Ectodermal cell (in vitro differentiated cells): ENCODE measurements around the gene DIABLO.

ENCODE experiments used
- H3K27ac ChIP-seq: 2 replicates; pipeline ENCODE4 v1.7.0; 2013; ENCODE audit warnings: mild to moderate bottlenecking, low read depth, low read length; ENCODE audit not compliant: insufficient read depth, poor library complexity, severe bottlenecking
- H3K27me3 ChIP-seq: 2 replicates; pipeline ENCODE4 v1.7.0; 2013; ENCODE audit warnings: mild to moderate bottlenecking, low read length; ENCODE audit not compliant: insufficient read depth, control insufficient read depth, poor library complexity, severe bottlenecking
- H3K36me3 ChIP-seq: one replicate; pipeline ENCODE4 v1.7.0; 2013; ENCODE audit warnings: low read length; ENCODE audit not compliant: control insufficient read depth, insufficient read depth
- H3K4me1 ChIP-seq: one replicate; pipeline ENCODE4 v1.7.0; 2013; ENCODE audit warnings: low read length; ENCODE audit not compliant: control insufficient read depth, insufficient read depth
- H3K4me3 ChIP-seq: 2 replicates; pipeline ENCODE4 v1.7.0; 2013; ENCODE audit warnings: low read depth, low read length, control low read depth; ENCODE audit not compliant: insufficient read depth
- H3K9me3 ChIP-seq: 2 replicates; pipeline ENCODE4 v1.7.0; 2013; ENCODE audit warnings: mild to moderate bottlenecking, low read length, moderate library complexity; ENCODE audit not compliant: control insufficient read depth
- WGBS, 2 experiments: methylation state at CpG; one replicate each; pipeline ENCODE4 v1.1.7; 2013; ENCODE audit warnings: missing lambda C conversion rate in 2 of 2; 5-methylcytosine and 5-hydroxymethylcytosine counted together

The DIABLO gene

GRCh38 chr12:122172262-122172939 lies 53.5 kb downstream of the DIABLO start:
- no peaks in the 10 kb centered on the region for H3K4me1 ChIP-seq
- no peaks in the 10 kb centered on the region for H3K36me3 ChIP-seq
- no peaks in the 10 kb centered on the region for H3K27me3 ChIP-seq
- WGBS, 2 experiments = 91 to 94% methylated on average over 17 of the region's 17 CpGs
- no peak overlapping the region for H3K27ac ChIP-seq
- H3K4me3 ChIP-seq = no peak overlapping the region
- H3K9me3 ChIP-seq = no peaks in the 10 kb centered on the region

DNA sequence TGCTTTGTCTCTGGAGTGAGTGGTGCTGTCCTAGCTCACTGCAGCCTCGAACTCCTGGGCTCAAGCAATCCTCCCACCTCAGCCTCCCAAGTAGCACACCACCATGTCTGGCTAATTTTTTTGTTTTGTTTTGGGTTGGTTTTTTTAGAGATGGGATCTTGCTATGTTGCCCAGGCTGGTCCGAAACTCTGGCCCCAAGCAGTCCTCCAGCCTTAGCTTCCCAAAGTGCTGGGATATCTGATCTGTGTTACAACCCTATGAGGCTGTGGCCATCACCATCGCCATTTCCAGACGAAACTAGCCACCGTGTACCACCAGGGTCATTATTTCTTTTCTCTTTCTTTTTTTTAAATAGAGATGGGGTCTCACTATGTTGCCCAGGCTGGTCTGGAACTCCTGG lies 54.5 kb downstream of the DIABLO start:
- Histone ChIP-seq H3K4me1 (no peaks in the 10 kb centered on the region), H3K27me3 (no peaks in the 10 kb centered on the region), H3K4me3 (no peak overlapping the region), H3K27ac (no peak overlapping the region), H3K9me3 (no peaks in the 10 kb centered on the region), H3K36me3 (no peaks in the 10 kb centered on the region)
- 87 to 93% methylated on average over 5 of the region's 5 CpGs for WGBS, 2 experiments

DNA sequence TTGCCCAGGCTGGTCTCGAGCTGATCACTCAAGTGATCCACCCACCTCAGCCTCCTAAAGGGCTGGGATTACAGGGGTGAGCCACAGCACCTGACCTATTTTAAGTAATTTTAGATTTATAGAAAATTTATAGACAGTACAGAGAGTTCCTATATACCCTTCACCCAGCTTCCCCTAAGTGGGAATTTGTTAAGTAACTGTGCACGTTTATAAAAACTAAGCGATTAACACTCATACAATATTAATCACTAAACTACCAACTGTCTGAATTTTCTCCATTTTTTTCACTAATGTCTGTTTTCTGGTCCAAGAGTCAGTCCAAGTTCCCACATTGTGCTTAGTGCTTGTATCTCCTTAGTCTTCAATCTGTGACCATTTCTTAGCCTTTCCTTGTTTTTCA lies 57.4 kb downstream of the DIABLO start:
- Histone ChIP-seq H3K27ac (no peak overlapping the region), H3K4me3 (no peak overlapping the region), H3K9me3 (no peaks in the 10 kb centered on the region), H3K4me1 (no peaks in the 10 kb centered on the region), H3K36me3 (no peaks in the 10 kb centered on the region), H3K27me3 (no peaks in the 10 kb centered on the region)
- WGBS, 2 experiments = 91 to 95% methylated on average over 3 of the region's 3 CpGs

DNA sequence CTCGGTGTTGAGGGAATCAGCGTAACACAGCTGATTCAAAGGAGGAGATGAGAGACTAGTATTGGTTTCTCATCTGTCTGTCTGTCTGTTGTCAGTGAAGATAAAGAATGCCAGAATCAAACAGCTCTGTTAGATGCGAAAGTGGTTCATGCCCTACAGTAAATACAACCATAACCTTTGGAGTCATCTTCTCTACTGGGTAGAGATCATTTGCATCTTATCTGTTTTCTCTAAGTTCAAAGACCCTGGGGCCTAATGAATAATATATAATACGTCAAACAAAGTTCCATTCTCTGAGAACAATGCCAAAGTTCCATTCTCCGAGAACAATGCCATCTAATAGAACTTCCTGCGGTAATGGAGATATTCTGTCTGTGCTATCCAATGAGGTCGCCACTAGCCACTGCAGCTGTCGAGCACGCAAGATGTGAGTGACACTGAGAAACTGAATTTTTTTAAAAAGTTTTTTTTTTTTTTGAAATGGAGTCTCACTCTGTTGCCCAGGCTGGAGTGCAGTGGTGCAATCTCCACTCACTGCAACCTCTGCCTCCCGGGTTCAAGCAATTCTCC lies 58.4 kb downstream of the DIABLO start:
- H3K27ac ChIP-seq = no peak overlapping the region
- WGBS, 2 experiments = 88 to 95% methylated on average over 10 of the region's 10 CpGs
- H3K4me1 ChIP-seq = no peaks in the 10 kb centered on the region
- H3K9me3 ChIP-seq = no peaks in the 10 kb centered on the region
- H3K36me3 ChIP-seq = no peaks in the 10 kb centered on the region
- no peak overlapping the region for H3K4me3 ChIP-seq
- H3K27me3 ChIP-seq = no peaks in the 10 kb centered on the region

DNA sequence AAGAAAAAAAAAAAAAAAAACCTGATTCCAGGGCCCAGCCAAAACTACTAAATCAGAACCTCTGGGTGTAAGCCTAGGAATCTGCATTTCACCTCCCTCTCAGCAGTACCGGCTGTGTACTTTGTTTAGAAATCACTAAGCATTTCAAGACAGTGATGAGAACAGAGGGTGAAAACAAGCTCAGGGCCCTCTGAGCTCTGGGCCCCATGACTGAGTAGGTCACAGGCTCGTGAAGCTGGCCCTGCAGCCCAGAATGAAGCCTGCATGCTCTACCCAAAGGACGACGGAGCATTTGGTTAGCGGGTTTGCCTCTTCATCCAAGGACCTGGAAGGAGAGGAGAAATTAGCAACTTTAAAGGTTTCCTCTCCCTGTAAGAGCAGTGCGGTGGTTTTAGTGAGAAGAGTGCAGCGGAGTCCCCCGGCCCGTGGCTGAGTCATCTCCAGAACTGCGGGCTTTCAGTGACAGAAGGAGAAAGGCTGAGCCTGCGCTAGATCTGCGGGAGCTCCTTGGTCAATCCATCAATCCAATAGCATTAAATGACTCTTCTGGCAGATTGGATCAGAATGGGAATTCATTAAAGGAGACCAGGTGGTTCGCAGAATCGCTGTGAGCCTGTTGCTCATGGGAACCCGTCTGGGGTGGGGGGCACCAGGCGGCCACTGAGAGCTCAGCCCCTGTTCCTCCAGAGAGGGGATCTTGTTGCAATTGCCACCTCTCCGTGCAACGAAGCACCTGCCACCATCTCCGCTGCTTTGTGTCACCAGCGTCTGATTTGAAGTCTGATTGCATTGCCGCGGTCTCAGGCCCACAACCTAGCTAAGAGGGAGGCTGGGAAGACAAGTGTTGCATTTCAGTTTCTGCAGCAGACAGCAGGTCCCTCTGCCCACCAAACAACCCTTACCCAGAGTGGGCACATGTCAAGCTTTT lies 59.2 kb downstream of the DIABLO start:
- Histone ChIP-seq H3K9me3 (no peaks in the 10 kb centered on the region), H3K4me3 (no peak overlapping the region), H3K4me1 (no peaks in the 10 kb centered on the region), H3K27me3 (no peaks in the 10 kb centered on the region), H3K36me3 (no peaks in the 10 kb centered on the region), H3K27ac (no peak overlapping the region)
- WGBS, 2 experiments = 82 to 84% methylated on average over 22 of the region's 22 CpGs

DNA sequence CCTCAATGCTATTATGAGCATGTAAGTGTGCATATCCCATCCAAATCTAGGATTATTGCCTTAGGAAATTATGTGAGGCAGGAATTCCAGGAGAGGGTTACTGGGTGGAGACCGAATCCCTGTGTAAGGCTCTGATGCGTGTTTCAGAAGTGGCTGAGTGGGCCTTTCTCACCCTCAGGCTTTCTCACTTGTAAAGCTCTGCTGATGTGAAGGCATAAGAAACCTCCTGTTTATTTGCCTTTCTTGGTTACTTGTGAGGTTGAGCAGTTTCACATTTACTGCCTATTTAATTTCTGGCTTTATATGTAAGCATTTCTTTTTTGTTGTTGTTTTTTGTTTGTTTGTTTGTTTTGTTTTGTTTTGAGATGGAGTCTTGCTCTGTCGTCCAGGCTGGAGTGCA lies 62.9 kb downstream of the DIABLO start:
- Histone ChIP-seq H3K36me3 (no peaks in the 10 kb centered on the region), H3K27ac (no peak overlapping the region), H3K4me3 (no peak overlapping the region), H3K4me1 (no peaks in the 10 kb centered on the region), H3K9me3 (no peaks in the 10 kb centered on the region), H3K27me3 (no peaks in the 10 kb centered on the region)
- 93% methylated on average over 3 of the region's 3 CpGs for WGBS, 2 experiments

- WGBS, 2 experiments = 94 to 97% methylated on average over 7 of the region's 8 CpGs
- no peaks in the 10 kb centered on the region for H3K36me3 ChIP-seq
- no peaks in the 10 kb centered on the region for H3K9me3 ChIP-seq
These were observed 64.2 kb downstream of the DIABLO start for GRCh38 chr12:122161682-122162081.

GRCh38 chr12:122160761-122161160 lies 65.1 kb downstream of the DIABLO start:
- Histone ChIP-seq H3K27ac (no peak overlapping the region), H3K4me1 (no peaks in the 10 kb centered on the region), H3K9me3 (no peaks in the 10 kb centered on the region), H3K4me3 (no peak overlapping the region), H3K27me3 (no peaks in the 10 kb centered on the region), H3K36me3 (no peaks in the 10 kb centered on the region)
- WGBS, 2 experiments = 90 to 92% methylated on average over 9 to 10 of the region's 11 CpGs

More at GRCh38 chr12:122161682-122162081, 64.2 kb downstream of the DIABLO start:
- H3K4me3 ChIP-seq = no peak overlapping the region
- no peaks in the 10 kb centered on the region for H3K4me1 ChIP-seq
- no peaks in the 10 kb centered on the region for H3K27me3 ChIP-seq
- no peak overlapping the region for H3K27ac ChIP-seq

DNA sequence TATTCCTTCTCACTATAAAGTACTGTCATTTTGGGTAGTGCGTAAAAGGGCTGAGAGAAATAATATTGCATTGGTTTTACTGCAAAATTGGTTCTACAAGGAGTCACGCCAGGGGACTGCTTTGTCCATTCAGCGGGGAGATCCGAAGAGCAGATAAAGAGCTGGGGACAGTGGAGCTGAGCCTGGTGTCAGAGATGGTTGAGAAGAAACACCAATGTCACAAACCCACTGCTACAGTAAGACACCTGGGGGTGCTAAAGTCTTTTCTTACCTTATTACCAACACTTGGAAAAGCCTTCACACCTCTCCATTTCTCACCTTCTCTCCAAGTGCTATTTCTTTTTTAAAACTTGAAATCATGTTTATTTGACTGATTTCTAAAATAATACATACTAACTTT lies 66.0 kb downstream of the DIABLO start:
- Histone ChIP-seq H3K9me3 (no peaks in the 10 kb centered on the region), H3K27me3 (no peaks in the 10 kb centered on the region), H3K4me3 (no peak overlapping the region), H3K27ac (no peak overlapping the region), H3K4me1 (no peaks in the 10 kb centered on the region), H3K36me3 (no peaks in the 10 kb centered on the region)
- 64 to 69% methylated on average over 4 of the region's 4 CpGs for WGBS, 2 experiments

GRCh38 chr12:122158700-122159285 lies 67.1 kb downstream of the DIABLO start:
- Histone ChIP-seq H3K4me3 (no peak overlapping the region), H3K4me1 (no peaks in the 10 kb centered on the region), H3K27ac (no peak overlapping the region), H3K9me3 (no peaks in the 10 kb centered on the region), H3K36me3 (no peaks in the 10 kb centered on the region), H3K27me3 (no peaks in the 10 kb centered on the region)
- WGBS, 2 experiments = 94 to 95% methylated on average over 7 of the region's 7 CpGs
